ENCODE results near the gene LPIN2. TPM values are rescaled to one million over a fixed set of nuclear protein-coding genes. Genes with fewer than 3 reads are reported as not detected.
"Not testable (repeated sequence)": the region's sequence is repeated elsewhere in the genome, so short reads cannot be mapped to it uniquely, and the experiment has no call there.

LPIN2 gene
- total and polyA plus RNA-seq, 12 donors: 1.9 to 15.9 (median 7.6) TPM

DNA sequence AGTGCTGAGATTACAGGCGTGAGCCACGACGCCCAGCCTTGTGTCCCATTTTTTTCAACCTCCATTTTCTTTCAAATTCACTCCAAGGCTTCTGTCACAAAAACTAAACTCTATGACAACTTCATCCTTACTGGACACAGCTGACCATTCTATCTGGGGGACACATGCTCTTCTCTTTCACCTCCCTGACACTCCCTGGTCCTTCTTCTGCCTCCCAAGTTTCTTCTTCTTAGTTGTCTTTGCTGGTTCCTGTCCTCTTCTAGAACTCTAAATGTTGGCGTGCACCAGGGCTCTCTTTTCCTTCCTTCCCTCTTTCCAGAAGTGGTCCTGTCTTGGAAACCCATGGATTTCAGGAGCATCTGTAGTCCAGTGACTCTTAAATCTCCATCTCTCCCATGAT lies 40.1 kb upstream of the LPIN2 start:
- intact Hi-C loops (cut with DNase I): no loop called here
- H3K36me3 ChIP-seq: no peaks in the 10 kb centered on the region
- H3K4me1 ChIP-seq: peaks cover 0 to 8% (median 0%) of the 10 kb centered on the region in 9 donors
- DNase-seq (no peak), ATAC-seq (no peak)
- H3K9me3 ChIP-seq: no peaks in the 10 kb centered on the region
- TF ChIP-seq, protein P1, sequence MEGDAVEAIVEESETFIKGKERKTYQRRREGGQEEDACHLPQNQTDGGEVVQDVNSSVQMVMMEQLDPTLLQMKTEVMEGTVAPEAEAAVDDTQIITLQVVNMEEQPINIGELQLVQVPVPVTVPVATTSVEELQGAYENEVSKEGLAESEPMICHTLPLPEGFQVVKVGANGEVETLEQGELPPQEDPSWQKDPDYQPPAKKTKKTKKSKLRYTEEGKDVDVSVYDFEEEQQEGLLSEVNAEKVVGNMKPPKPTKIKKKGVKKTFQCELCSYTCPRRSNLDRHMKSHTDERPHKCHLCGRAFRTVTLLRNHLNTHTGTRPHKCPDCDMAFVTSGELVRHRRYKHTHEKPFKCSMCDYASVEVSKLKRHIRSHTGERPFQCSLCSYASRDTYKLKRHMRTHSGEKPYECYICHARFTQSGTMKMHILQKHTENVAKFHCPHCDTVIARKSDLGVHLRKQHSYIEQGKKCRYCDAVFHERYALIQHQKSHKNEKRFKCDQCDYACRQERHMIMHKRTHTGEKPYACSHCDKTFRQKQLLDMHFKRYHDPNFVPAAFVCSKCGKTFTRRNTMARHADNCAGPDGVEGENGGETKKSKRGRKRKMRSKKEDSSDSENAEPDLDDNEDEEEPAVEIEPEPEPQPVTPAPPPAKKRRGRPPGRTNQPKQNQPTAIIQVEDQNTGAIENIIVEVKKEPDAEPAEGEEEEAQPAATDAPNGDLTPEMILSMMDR (IDR thresholded peaks at IDR 0.05): no peak
- no peaks in the 10 kb centered on the region for H3K27me3 ChIP-seq
- no peak overlapping the region for H3K4me3 ChIP-seq
- WGBS, 2 donors: 98 to 99% methylated on average over 4 of the region's 4 CpGs
- H3K27ac ChIP-seq: no peak overlapping the region

DNA sequence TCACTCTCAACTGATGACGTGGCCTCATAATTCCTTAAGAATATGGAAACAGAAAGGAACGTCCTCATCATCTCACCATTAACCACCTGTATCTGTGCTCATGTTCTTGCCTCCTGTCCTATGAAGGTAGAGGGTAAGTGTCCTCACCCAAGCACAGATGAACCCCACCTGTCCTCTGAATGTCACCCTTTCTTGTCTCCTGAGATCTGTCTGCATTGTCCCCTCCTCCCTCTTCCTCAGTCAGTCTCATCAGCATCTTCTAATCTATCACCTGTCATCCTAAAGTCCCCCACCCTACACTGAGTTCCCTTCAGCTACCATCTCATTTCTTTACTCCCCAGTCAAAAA lies 39.4 kb upstream of the LPIN2 start:
- Histone ChIP-seq H3K9me3 (no peaks in the 10 kb centered on the region), H3K27me3 (no peaks in the 10 kb centered on the region), H3K27ac (no peak overlapping the region), H3K4me1 (peaks cover 0 to 8% (median 0%) of the 10 kb centered on the region in 9 donors), H3K36me3 (no peaks in the 10 kb centered on the region), H3K4me3 (no peak overlapping the region)
- DNase-seq: no peak
- intact Hi-C loops (cut with DNase I): no loop called here
- TF ChIP-seq, protein P1 (IDR thresholded peaks at IDR 0.05): no peak
- 57 to 64% methylated on average over 2 of the region's 2 CpGs for WGBS, 2 donors
- no peak for ATAC-seq

DNA sequence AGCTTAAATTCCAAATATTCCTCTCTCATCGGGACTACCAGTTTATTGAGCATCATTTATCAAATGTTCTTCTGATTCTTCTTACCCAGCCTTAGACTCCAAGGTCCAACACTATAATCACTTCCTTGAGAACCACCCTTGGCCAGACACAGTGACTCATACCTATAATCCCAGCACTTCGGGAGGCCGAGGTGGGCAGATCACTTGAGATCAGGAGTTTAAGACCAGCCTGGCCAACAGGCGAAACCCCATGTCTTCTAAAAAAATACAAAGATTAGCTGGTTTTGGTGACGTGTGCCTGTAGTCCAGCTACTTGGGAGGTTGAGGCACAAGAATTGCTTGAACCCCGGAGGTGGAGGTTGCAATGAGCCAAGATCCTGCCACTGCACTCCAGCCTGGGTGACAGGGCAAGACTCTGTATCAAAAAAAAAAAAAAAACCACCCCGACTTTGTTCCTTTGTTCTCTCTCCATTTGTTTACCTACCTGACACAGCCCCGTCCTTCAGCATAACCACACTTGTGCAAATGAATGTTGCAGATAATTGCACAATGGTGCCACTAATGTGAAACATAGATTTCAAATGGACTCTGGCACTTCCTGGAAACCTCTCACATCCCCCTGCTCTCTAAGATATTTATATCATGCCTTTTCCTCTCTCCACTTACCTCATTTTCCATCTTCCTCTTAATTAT lies 38.9 kb upstream of the LPIN2 start:
- Histone ChIP-seq H3K4me1 (peaks cover 0 to 8% (median 0%) of the 10 kb centered on the region in 9 donors), H3K27ac (no peak overlapping the region), H3K9me3 (no peaks in the 10 kb centered on the region), H3K4me3 (no peak overlapping the region), H3K27me3 (no peaks in the 10 kb centered on the region), H3K36me3 (no peaks in the 10 kb centered on the region)
- TF ChIP-seq, protein P1 (IDR thresholded peaks at IDR 0.05): no peak
- DNase-seq (no peak), ATAC-seq (peak in 1 of 8 donors; percentile 22)
- 86% methylated on average over 8 of the region's 8 CpGs for WGBS, 2 donors
- intact Hi-C loops (cut with DNase I): no loop called here

DNA sequence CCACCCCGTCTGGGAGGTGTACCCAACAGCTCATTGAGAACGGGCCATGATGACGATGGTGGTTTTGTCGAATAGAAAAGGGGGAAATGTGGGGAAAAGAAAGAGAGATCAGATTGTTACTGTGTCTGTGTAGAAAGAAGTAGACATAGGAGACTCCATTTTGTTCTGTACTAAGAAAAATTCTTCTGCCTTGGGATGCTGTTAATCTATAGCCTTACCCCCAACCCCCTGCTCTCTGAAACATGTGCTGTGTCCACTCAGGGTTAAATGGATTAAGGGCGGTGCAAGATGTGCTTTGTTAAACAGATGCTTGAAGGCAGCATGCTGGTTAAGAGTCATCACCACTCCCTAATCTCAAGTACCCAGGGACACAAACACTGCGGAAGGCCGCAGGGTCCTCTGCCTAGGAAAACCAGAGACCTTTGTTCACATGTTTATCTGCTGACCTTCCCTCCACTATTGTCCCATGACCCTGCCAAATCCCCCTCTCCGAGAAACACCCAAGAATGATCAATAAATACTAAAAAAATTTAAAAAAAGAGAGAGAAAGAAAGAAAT lies 37.0 kb upstream of the LPIN2 start:
- not testable (repeated sequence) for H3K4me3 ChIP-seq
- 81 to 83% methylated on average over 1 to 4 of the region's 8 CpGs for WGBS, 2 donors

DNA sequence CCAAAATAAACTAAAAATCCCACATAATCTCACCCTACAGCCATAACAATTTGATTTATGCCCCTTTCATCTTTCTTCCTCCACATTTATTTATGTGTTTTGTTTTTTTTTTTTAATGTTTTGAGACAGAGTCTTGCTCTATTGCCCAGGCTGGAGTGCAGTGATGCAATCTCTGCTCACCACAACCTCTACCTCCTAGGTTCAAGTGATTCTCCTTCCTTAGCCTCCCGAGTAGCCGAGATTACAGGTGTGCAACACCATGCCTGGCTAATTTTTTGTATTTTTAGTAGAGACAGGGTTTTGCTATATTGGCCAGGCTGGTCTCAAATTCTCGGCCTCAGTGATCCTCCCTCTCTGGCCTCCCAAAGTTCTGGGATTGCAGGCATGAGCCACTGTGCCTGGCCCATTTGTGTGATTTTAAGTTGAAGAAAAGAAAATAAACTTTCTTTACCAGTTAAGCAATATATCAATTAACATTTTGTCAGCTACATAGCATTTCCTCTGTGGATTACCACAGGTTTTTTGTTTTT lies 35.9 kb upstream of the LPIN2 start:
- 94 to 100% methylated on average over 3 of the region's 3 CpGs for WGBS, 2 donors
- Histone ChIP-seq H3K27me3 (no peaks in the 10 kb centered on the region), H3K36me3 (no peaks in the 10 kb centered on the region), H3K4me3 (no peak overlapping the region), H3K9me3 (no peaks in the 10 kb centered on the region), H3K4me1 (peaks cover 0 to 20% (median 0%) of the 10 kb centered on the region in 9 donors), H3K27ac (no peak overlapping the region)
- TF ChIP-seq, protein P1 (IDR thresholded peaks at IDR 0.05): no peak
- intact Hi-C loops (cut with DNase I): no loop called here
- DNase-seq: no peak
- ATAC-seq: no peak

More for the DNA sequence above, 37.0 kb upstream of the LPIN2 start:
- intact Hi-C loops (cut with DNase I); ATAC-seq; H3K9me3 ChIP-seq; H3K27me3 ChIP-seq; H3K27ac ChIP-seq; DNase-seq; H3K36me3 ChIP-seq: not testable (repeated sequence)
- H3K4me1 ChIP-seq: peaks cover 0 to 16% (median 0%) of the 10 kb centered on the region in 9 donors
